Tibial nerve (tissue), 4 donors: ENCODE measurements around the gene TESMIN.

Experiments
- EP300 ChIP-seq, 2 donors: sonication (generic); formaldehyde crosslinking; IDR thresholded peaks; one replicate each; pipeline ENCODE4 v1.6.1; 2017; ENCODE audit warnings: antibody characterized with exemption in 2 of 2, mild to moderate bottlenecking in 1 of 2
- POLR2A ChIP-seq, 2 donors: fragments of 450-650 bp; IDR thresholded peaks; one replicate each; pipeline ENCODE4 v1.6.1; 2017; ENCODE audit warnings: antibody characterized with exemption in 2 of 2, mild to moderate bottlenecking in 2 of 2, moderate library complexity in 2 of 2
- TF ChIP-seq, protein P1 (sequence below), 5 experiments: fragments of 200-600 bp in 3 of 5; fragments of 450-650 bp in 2 of 5; sonication (generic) in 3 of 5; IDR thresholded peaks; one replicate each; pipeline ENCODE4 v1.5.1; 2016 to 2019; ENCODE audit warnings: antibody characterized with exemption in 5 of 5, mild to moderate bottlenecking in 3 of 5, moderate library complexity in 2 of 5

DNA sequence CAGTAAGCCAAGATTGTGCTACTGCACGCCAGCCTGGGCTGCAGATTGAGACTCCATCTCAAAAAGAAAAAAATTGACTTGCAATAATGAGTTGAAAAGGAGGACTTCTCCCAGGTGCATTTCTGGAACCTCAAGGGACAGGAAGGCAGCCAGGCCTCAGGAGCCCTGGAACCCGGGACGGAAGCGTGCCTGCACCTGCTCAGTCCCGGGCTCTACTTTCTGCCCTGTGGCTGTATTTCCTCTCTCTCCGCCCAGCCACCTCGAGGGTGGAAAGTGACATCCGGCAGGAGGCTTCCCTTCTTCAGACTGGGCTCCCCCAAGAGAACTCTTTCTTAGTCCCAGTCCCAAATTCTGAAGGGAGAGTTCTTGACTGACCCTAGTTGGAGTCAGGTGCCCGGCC, 87.2 kb downstream of the TESMIN start:
- TF ChIP-seq, protein P1, sequence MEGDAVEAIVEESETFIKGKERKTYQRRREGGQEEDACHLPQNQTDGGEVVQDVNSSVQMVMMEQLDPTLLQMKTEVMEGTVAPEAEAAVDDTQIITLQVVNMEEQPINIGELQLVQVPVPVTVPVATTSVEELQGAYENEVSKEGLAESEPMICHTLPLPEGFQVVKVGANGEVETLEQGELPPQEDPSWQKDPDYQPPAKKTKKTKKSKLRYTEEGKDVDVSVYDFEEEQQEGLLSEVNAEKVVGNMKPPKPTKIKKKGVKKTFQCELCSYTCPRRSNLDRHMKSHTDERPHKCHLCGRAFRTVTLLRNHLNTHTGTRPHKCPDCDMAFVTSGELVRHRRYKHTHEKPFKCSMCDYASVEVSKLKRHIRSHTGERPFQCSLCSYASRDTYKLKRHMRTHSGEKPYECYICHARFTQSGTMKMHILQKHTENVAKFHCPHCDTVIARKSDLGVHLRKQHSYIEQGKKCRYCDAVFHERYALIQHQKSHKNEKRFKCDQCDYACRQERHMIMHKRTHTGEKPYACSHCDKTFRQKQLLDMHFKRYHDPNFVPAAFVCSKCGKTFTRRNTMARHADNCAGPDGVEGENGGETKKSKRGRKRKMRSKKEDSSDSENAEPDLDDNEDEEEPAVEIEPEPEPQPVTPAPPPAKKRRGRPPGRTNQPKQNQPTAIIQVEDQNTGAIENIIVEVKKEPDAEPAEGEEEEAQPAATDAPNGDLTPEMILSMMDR (IDR thresholded peaks at IDR 0.05): no peak
- TF ChIP-seq POLR2A (IDR thresholded peaks at IDR 0.05): no peak
- TF ChIP-seq EP300 (IDR thresholded peaks at IDR 0.05): no peak
